ENCODE measurements around the gene FXYD3.

GRCh38 chr19:35126624-35126959 lies 11.0 kb downstream of the FXYD3 start:
- TF ChIP-seq CTCF (conservative IDR thresholded peaks at IDR 0.05 in 1 of 2, IDR thresholded peaks at IDR 0.05 in 1 of 2; ENCODE audit: low read depth in 1 of 2, low read length in 2 of 2) (no peak), EZH2 (IDR thresholded peaks at IDR 0.05; ENCODE audit: low read length, missing control alignments) (no peak)
